ENCODE measurements around the gene C6orf136. TPM values are rescaled to one million over a fixed set of nuclear protein-coding genes. Genes with fewer than 3 reads are reported as not detected.
"Not testable (repeated sequence)": the region's sequence is repeated elsewhere in the genome, so short reads cannot be mapped to it uniquely, and the experiment has no call there.

The C6orf136 gene
- total RNA-seq, 1 experiment from 2014 or later = 7.2 TPM

DNA sequence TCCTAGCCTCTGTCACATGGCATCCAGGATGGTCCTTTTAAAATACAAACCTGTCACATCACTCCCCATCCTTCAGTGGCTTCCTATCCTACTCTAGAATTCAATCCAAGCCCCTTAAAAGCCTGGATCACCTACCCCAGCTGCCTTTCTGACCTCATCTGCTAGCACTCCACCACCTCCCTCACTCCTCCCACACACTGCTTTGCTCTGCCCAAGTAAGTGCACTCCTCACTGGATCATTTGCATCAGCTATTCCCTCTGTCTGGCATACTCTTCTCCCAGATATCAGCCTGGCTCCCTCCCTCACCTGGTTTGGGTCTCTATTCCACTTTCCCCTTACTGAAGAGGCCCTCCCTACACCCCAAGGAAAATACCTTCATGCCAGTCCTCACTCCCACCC lies 10.5 kb downstream of the C6orf136 start:
- no peak for DNase-seq (ENCODE audit: low read depth)

DNA sequence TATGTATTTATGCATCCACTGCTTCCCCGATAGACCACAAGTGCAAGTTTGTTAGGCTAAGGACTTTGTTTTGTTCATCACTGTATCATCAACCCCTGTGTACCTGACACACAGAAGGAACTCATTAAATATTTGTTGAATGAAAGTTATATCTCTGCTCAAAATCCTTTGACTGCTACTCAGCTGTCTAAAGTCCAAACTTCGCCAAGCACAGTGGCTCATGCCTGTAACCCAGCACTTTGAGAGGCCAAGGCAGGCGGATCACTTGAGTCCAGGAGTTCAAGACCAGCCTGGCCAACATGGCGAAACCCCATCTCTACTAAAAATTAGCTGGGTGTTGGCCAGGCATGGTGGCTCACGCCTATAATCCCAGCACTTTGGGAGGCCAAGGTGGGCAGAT lies 11.0 kb downstream of the C6orf136 start:
- DNase-seq (ENCODE audit: low read depth) = not testable (repeated sequence)

DNA sequence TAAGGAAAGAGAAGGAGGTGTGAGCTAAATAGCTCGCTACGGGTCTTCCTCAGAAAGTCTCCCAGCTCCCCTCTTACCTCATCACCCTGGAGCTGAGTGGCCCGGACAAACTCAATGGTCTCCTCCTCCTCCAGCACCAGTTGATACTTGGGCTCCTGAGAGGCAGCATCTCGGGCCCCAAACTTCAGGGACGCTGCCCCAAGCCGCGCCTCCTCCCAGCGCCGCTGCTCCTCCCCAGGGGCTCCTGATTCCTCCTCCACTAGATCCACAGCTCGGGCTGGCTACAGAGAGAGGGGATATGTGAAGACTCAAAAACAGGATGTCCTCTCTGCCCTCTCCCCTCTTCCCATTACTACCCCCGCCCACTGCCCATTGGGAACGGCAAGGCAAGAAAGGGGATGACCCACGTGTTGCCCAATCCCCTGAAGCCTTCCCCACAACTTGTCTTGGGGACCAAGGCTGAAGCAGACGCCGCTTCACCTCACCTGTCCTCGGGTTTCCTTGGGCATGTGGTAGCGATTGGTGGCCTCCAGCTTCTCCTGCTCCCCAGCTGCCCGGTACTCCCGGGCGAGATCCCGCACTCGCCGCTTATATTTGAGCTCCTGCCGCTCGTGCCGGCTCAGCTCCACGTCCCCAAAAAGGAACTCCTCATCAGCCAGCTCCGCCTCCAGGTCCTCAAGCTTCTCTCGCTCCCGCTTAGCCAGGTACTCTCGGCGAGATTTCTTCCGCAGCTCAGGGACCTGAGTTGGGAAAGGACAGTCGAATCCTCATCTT lies 18.2 kb downstream of the C6orf136 start:
- no peak for DNase-seq (ENCODE audit: low read depth)

DNA sequence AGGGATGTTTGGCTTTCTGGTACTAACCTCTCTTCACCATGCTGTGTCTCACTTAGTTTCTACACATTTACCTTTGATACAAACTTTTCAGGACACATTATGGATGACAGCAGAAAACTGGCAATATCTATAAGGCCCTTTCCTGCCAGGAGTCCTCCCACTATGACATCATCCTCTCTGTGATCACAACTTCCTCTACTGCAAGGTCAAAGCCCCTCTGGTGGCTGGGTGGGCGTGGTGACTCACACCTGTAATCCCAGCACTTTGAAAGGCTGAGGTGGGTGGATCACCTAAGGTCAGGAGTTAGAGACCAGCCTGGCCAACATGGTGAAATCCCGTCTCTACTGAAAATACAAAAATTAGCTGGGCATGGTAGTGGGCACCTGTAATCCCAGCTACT lies 19.4 kb downstream of the C6orf136 start:
- DNase-seq (ENCODE audit: low read depth) = not testable (repeated sequence)

DNA sequence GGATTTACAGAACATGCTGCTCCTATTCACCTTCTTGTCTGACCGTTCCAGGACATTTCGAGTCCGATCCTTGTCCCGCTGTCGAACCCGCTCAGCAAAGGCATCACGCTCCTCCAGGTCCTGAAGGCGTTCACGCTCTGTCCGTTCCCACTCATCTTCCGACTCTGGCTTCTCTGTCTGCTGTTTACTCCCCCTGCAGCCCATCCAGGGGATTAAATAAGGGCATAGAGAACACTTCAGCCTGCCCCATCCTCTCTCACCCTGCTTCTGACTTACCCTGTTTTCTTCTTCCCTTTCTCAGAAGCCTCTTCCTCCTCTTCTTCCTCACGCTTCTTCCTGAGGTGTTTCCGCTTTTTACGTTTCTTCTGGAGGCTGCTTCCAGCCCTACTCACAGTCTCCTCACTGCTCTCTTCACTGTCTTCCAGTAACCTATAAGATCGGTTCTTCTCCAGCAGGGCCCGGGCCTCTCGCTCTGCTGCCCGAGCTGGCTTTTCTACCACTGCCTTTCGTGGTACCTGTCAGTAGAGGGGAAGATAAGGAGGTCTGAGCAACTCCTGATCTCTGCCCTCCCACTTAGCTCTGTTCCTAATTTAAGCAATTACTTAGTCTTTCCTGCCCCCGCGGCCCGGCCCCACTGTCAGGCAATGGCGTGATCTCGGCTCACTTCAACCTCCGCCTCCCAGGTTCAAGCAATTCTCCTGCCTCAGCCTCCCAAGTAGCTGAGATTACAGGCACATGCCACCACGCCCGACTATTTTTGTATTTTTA lies 24.0 kb downstream of the C6orf136 start:
- DNase-seq (ENCODE audit: low read depth) = no peak

DNA sequence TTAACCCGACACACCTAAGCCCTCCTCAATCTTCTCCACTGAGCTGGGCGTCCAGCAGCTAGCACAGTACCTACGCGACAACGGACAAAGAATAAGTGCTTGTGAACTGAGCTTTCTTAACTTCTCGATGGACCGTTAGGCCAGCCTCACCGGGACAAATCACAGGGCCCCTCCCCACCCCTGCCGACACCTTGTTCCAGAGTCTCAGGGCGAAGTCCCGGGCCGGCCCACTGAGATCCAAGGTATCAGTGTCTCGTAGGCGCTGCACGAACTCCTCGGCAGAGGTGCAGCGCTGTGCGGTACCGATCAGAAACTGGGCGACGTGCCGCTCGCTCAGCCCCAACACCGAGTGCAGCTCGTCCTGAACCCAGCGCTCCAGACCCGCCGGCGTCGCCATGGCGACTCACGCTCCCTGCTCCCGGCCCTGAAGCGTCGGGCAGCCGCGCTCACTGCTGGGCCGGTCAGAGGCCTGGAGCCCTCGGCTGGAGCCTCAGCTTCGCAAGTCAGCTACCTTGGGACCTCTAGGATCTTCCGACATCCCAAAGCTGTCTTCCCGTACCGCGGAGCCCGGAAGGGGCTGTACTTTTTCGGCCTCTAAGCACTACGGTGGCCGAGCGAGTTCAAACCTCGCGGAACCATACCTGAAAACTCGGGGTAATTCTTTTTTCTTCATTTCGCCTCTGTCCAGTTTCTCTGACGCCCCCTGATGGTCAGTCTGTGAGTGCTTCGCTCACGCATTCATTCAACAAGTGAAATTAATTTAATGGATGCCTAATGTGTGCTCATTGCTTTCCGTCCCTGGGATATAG lies 25.7 kb downstream of the C6orf136 start, which contains the start of gene DHX16:
Gene DHX16 (minus strand): TSS at position 562 of the 809 bp plus-strand sequence. CDS start 165 bp downstream, at position 397.
- peak; percentile 99 for DNase-seq (ENCODE audit: low read depth)

DNA sequence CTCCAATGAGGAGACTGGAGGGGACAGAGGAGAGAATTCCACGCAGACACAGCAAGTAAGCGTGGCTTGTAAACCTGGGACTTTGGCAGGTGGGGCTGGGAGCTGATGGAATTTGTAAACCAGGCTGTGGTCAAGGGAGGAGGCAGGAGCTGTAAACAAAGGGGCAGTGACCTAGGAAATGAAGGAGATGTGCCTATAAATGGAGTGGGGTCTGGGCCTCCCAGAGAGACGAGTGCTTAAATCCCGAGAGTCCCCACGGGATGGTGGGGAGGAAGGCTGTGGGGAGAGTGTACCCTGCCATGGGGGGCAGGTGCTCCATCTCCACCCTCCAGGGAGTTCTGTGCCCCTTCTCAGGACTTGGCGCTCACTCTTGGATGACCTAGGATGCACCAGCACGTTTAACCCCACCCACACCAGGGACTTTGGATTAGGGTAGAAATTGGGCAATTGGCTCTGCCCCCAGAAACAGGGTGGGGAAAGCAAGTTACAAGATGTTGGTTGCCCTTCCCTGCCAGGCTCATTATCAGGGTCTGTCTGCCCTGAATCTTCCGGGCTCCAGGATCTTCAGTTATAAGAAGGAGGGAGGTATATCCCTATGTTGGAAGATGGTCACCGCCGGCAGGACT lies 29.8 kb downstream of the C6orf136 start:
- DNase-seq (ENCODE audit: low read depth) = no peak

DNA sequence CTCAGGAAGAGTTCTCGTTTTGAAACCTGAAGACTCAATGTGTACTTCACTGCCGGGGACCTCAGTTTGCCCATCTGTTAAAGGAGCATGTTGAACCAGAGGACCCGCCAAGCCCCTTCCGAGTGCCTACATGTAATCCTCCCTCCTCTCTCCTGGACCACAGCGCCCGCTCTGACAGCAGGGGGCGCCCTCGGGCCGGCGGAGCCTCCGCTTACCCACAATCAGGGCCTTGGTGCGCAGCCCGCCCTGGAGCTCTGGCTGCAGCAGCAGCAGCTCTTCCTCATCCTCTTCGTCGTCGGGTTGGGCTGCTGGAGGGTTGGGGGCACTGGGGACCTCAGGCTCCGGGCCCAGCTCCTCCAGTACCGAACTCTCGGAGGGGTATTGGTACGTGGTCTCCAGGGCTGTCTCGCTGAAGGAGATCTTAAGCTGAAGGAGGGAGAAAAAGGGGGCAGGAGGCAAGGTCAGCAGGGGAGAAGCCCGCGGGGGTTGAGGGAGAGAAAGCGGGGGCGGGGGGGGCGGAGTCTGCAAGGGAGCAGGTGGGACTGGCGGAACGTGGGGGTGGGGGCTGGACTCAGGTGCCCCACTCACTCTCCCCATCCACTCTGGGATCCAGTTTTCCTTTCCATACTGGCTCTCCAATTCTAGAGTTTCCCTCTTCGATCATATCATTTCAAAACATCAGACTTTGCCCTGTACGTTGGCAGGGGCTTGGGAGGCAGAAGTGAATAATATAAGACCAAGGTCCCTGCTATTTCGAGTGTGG lies 32.2 kb downstream of the C6orf136 start:
- DNase-seq (ENCODE audit: low read depth) = peak; percentile 67

DNA sequence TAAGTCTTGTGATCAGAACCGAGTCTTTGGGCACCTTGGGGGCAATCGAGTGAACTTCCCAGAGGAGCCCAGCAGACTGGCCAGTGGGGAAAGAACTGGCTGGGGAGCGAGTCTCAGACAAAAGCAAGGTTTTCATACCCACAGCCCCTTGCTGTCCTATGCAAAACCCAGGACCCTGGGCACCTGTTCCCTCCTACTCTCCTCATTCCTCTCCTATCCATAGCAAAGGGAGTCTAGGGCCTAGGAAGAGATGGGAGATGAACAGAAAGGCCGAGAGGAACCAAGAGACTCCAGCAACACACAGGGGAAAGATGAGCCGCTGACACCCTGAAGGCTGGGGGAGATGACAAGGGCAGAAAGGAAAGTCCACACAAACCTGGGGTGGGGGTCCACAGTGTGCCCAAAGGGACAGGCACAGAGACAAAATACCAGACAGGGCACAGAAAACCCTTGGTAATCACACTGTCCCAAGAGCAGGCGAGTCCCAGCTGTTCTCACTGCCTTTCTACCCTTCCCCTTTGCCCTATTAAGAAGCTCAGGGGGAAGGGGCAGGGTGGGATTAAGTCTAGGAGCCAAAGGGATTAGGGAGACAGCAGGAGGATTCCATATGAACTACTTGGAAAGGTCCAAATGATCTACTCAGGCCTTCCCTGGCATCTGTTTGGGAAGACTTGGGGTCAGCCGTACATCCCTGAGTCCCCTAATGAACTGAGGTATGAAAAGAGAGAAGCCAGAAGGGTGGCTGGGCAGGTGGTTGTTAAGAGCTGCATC lies 33.0 kb downstream of the C6orf136 start:
- DNase-seq (ENCODE audit: low read depth) = no peak

DNA sequence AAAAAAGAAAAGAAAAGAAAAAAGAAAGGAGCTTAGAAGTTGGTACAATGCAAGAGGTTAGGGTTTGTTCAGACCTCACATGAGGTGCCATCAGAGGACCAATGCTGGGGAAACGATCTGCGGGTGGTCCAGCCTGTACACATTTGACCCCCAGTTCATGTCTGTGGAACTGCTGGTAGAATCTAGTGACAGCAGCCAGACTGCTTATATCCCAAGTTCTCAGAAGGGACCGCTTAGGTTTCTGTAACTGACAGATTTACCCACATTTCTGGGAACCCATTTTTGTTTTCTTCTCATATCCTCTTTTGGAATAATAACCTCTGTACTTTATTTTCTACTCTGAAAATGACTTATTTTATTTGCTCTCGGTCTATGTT lies 34.8 kb downstream of the C6orf136 start:
- DNase-seq (ENCODE audit: low read depth) = no peak

DNA sequence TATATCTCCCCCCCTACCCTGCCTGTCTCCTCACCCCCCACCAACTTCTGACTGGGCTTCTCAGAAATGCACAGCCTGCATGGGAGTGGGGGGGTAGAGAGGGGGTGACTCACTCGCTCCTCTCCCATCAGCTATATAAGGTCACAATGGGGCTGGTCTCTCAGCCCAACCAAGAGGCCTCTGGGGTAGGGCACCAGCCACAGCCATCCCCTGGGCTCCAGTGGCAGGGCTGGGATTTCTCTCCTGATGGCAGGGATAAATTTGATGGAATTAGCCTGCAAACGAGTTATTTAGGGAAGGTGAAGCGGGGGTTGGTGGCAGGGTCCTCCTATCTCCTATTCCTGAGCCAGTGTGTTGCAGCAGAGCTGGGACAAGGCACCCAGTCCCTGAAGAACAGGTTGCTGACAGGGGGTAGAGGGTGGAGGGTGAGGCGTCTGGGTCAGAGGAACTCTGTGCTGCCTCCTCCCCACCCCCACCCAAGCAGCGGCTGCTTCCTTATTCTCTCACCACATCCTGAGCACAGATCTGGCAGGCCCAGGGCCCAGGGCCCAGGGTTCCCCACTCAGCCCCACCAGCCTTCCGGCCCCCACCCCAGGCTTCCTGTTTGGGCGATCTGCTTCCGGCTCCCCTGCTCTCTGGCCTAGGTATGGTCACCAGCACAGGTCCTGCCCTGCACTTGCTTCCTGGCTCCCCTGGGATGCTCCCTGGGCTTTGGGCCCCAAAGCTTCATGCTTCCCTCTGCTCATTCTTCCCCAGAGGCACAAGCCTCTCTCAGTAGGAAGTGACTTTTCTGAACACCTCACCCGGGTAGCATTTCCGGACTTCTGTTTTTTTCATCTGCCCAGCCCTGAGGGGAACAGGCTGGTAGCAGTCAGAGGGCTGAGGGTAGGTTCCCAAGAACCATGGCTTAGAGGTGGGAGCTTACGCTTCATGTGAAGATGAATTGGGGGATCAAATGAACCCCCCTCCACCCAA lies 35.5 kb downstream of the C6orf136 start:
- DNase-seq (ENCODE audit: low read depth) = peak; percentile 81

DNA sequence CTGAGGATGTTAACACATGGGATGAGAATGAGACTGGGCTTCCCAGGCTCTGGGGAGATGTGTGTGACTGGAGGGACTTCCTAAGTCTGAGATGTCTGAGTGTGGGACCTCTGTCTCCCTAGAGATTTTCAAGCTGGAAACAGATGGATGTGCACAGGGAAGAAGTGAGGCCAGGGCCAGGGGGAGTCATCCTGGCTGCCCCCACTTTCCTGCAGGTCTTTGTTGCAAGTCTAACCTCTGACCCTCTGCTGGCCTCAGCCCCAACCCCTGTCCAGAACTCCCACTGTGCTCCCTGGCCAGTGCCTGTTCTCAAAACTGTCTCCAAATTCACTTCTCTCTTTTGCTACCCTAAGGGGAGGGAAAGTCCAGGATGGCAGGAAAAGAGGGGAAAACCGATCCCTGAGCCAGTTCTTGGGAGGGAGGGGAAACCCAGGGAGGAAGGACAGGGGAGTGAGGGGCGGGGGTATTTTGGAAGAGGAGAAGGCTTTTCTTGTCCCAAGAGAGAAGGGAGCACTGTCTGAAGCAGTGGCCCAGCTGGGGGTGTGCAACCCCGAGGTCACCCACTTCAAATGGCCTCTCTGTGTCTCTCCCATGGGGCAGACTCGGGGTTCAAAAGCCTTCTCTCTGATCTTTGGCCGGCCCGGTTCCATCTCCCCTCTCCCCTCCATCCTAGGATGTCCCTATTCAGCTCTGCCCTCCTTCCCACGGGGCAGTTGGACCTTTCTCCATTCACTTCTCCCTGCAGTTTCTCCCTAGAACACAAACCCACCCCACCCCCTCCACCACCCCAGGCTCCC lies 36.4 kb downstream of the C6orf136 start:
- DNase-seq (ENCODE audit: low read depth) = no peak

DNA sequence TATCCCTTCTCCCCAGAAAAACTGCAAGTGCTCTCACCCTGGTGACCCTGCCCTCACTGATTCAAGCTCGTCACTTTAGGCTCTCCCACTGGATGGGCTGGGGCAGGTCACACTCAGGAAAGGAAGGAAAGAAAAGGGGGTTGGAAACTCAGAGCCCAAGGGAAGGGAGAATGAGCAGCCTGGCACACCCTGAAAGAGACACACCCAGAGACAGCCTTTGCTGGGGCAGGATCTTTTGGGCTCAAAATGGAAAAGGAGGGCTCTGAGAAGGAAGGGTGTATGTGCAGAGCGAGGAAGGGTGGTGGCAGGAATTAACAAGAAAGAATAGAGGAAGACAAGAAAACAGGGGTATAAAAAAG lies 37.0 kb downstream of the C6orf136 start:
- no peak for DNase-seq (ENCODE audit: low read depth)

DNA sequence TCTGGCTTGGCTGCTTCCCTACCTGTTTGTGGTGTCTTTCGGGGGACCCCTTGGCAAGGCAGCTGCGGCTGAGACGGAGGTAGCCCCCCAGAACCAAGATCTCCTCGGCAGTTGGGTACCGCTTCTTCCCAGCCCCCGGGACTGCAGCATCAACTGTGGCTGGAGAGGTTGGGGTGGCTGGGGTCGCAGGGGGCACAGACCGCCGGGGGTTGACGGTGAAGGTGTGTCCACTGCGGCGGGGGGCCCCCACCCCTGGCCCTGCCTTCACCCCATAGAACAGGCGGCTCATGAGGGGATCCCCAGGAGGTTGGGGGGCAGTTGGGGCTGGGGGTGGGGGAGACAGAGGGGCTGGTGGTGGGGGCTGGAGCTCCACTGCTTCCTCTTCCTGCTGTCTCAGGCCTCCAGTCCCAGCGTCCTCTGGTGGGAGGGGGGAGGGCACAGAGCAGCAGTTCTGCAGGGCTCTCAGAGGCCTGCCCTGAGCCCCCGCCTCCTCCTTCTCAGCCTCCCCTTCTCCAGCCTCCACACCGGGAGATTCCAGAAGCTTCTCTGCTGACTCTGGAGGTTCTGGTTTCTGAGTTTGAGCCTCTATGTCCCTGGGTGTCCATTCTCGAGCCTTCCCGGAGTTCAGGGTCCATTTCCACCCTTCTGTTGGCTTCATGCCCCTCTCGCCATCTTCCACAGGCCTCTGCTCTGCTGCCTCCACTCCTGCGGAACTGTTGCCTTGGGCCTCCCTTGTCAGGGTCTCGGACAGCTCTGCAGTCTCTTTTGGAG lies 37.6 kb downstream of the C6orf136 start:
- DNase-seq (ENCODE audit: low read depth) = no peak

DNA sequence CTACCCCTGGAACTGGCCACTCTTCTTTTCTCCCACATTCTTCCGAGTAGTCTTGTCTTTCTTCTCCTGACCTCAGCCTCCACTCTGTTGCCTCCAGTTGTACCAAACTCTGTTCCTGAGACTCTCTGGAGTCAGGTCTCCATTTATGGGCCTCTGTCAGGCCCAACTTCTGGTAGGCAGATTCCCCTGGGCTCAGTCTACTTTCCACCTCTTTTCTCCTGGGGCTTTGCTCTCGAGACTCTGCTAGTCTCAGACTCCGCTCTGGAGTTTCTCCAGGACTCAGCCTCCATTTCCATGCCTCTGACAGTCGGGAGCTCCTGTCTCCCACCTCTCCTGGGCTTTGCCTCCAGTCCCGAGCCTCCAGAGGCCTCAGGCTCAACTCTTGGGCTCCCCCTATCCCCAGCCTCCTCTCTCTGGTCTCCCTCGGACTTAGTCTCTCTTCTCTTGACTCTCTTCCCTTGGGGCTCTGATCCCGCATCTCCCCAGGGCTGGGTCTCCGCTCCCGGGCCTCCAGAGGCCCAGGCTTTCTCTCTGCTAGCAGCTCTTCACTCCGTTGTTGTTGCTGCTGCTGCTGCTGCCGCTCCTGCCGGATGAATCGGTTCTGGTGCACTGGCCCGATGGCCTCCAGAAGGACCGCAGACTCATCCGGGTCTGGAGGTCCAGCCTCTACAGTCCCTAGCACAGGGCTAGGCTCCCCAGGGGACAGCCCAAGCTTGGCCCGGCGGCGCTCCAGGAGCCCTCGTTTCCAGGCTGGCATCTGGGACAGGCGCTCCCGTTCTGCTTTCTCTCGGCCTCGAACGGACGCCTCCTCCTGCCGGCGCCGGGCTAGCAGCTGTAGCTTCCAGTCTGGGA lies 38.5 kb downstream of the C6orf136 start:
- peak; percentile 42 for DNase-seq (ENCODE audit: low read depth)

All from LHCN-M2 (cell line).